DMS79 treated with DMSO at 0.1 percent for 48 hours (cell line): Measurements from ENCODE around the gene FNDC8.
"Not testable (repeated sequence)": the region's sequence is repeated elsewhere in the genome, so short reads cannot be mapped to it uniquely, and the experiment has no call there.

Source experiments
- DNase-seq: peaks from one replicate; lab custom pipeline; 2025; lab: John Stamatoyannopoulos, UW

Gene FNDC8

DNA sequence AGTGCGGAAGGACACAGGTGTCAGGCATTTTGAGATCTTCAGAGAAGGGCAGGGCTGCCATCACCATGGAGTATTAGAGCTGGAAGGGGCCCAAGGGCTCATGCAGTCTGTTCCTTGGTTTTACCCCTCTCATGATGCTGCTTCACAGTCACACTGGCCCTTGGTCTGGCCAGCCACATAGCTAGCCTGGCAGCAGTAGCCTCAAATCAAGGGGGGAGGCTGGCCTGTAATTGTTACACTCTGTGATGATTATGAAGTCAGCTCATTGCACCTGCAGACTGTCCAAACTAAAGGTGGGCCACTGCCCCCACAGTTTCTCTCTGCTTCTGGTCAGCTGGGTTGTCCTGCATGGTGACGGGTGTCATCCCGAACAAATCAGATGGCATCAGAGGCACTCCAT is at the start of gene FNDC8:
Gene FNDC8 (plus strand): TSS at position 301 of the 400 bp plus-strand sequence. CDS start 79 bp downstream, at position 380.
- DNase-seq, result no peak

DNA sequence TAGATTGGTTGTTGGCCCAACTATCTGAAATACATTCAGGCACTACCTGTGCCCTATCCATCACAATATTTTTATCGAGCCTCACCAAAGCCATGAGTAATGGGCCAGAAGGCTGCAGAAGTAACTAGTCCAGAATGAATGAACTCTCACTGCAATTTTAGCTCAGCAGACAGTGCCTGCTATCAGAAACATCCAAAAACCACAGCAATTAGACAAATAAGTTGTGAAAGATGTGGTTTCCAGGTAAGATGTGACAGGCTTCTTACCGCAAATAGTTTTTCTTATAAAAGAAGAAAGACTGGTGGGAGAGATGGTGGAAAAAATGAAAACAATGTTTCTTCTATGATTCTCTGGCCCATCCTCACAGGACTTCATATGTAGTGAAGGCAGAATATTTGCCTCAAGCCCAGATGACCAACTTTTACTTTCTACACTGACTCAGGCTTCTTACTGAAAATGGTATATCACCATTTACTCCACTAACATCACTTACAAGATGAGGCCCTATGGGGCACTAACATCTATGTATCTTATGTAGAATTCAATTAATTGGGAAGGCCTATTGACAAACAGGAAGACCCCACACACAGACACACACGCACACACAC is 48.1 kb upstream of the FNDC8 start:
- DNase-seq, result no peak

DNA sequence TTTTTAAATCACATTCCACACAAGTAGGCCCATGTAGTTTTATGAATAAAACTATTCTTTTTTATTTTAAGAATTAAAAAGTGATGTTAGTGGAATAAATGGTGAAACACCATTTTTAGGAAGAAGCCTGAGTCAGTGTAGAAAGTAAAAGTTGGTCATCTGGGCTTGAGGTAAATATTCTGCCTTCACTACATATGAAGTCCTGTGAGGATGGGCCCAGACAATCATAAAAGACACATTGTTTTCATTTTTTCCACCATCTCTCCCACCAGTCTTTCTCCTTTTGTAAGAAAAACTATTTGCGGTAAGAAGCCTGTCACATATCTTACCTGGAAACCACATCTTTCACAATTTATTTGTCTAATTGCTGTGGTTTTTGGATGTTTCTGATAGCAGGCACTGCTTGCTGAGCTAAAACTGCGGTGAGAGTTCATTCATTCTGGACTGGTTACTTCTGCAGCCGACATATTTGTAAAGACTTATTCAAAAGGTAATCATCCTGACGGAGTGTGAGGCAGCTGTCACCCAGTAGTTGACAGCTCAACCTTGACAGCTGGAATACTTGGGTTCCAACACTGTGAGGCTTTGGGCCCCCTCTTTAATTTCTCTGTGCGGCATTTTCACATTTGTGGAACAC is 47.3 kb upstream of the FNDC8 start:
- no peak for DNase-seq

DNA sequence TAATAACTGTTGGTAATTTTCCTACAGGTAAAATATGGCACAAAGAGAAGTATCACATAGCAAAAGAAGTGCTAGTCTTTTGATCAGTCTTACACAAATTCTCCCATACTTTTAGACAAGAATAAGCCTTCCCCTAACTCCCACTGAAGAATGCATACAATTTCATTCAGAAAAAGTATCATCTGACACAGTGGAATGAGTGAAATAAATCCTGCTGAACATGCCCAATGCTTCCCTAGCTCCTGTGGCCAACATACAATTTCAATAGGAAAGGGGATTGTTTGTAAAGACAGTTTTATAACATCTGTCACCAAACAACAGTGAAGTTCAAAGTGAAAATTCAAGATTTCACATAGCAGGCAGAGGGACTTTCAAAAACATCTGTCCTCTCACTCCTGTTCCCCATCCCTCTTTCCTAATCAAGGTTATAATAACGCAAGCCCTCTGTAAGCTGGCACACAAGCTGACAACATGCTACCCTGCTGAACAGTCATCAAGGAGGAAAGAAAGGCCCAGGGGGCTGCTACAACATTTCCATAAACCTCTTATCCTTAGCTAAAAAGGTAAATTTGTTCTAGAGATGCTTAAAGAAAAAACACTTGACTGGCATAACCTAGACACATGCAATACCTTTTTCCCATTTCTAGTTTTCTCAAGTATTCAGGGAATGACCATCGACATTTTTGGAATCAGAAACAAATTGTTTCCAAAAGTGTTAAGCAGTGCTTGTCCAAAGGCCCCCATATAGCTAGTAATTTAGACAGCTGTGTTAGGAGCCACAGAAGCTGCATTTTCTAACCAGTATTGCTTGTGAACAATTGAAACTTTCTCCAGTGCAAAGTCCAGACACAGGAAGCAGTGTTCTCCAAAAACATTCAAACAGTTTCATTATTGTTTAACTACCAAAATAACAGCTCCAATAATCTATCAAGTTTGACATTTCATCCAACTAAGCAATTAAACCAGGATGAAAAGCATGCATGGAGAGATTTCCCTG is 46.4 kb upstream of the FNDC8 start:
- DNase-seq, result no peak

DNA sequence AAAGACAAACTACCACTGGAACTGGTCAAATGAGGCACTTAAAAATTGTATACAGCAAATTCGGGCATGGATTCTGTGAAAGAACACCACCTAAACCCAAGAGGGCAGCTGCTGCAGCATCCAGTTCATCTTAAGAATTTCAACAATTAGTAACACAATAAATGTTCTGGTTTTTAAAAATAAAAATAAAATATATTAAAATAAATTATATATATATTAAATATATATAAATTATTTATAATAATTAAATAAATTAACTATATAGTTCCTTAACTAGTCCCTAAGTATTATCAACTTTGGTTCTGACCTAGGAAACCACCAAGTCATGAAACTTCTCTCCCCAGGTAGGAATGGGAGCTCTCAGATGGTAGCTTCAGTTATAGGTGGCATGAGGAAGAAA is 44.5 kb upstream of the FNDC8 start:
- no peak for DNase-seq

DNA sequence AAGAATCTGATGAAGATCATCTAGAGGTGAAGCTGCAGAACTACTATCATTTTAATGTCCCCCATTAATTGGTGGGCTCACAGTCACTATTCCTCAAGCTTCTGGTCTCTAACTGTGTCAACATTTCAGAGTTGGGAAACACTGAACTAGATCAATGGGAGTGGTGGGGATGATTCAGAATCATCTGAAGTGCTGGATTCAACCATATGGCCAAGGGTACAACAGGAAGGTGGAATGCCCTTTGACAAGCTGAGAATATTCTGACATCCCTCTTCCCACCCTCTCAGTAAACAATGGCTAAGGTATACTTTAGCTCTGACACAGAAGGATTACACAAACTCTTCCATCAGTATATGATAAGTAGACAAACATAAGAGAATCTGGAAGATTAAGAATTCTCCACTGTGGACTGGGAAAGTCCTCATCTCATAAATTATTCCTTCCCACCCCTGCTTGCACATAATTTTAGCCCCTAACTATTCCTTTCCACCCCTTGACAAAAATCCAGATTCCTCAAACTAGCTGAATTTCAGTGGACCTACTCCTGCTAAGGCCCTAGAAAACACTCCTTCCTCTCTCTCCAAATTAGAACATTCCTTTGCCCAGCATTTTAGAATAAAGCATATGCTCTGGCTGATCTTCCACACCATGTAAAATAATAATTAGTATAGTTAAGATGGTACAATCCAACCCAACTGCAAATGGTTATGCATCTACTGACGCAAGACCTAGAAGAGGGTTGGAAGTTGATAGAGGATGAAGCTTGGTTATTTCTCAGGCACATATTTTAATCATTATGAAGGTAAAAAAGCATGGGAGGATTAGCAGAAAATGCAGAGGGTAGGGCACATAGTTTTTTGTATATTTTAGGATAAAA is 41.6 kb upstream of the FNDC8 start:
- DNase-seq, result no peak

DNA sequence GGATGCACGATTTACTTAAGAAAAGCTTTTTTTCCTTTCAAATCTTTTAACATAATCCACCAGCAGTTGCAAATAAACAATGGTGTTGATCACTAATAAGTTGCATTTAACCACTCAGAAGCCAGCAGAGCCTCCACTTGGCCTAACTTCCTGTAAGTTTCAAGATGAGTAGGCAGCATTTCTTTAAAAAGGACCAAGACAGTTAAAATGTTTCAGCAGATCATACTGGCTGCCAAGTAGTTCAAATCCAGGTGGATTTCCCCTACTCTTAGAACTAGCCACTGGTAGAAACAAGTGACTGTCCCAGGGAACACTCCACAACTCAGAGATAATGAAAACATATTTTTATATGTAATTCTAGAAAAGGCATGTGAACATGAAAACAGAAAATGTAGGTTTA is 40.9 kb upstream of the FNDC8 start:
- no peak for DNase-seq

DNA sequence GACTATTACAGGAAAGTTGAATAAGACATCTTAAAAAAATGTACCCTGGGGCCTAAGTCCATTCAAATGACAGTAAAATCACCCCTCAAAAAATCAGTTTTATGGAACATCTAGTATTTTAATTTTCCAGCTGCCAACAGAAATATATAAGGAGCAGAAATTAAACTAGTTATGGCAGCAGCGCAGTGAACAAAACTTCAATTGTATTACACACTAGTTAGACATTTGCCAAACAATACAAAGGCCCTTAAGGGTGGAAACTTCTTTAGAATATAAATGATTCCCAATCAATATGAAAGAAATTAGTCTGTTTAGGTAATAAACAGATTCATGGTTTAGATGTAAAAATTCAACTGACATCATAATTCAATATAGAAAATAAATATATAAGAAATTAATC is 39.8 kb upstream of the FNDC8 start:
- peak; percentile 34 for DNase-seq

DNA sequence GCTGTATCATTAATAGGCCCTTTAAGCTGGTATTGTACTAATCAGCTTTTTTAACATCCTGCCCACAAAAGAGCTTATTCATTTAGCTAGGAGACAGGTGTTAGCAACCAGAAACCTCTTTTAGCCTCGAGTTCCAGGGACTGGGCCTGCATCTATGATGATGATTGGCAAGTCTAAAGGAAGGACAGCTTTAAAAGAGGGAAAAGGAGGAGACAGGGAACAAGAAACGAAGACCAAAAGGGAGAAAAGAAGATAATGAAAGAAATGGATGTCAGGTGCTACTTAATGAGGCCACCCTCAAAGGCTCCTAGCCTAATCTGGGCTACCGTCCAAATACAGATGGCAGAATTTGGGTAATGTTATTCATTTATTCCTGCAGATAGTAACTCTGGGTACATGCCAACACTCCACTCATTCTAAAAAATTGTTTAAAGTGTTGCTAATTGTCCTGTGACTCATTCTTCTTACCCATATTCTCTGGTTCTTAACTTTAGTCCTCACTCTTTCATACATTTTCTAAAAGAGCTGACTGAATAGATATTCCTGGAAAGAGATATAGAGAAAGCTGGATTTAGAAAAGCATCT is 39.2 kb upstream of the FNDC8 start:
- peak; percentile 90 for DNase-seq

DNA sequence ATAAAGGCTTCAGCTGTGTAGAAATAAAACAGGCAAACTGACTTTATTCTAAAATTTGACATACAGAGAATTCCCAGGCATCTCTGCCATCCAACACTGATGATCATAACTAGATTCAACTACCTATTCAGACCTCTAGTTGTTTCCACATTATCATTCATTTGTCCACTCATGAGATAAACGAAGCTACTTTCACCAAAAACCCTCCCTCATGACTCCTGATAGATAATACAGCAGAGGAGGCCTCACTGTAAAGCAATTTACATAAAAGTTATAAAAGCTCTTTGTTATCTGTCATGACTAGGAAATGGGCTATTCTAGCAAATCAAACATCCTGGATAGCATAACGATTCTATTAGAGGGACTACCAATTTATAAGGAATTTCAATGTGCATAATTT is 38.3 kb upstream of the FNDC8 start:
- no peak for DNase-seq

DNA sequence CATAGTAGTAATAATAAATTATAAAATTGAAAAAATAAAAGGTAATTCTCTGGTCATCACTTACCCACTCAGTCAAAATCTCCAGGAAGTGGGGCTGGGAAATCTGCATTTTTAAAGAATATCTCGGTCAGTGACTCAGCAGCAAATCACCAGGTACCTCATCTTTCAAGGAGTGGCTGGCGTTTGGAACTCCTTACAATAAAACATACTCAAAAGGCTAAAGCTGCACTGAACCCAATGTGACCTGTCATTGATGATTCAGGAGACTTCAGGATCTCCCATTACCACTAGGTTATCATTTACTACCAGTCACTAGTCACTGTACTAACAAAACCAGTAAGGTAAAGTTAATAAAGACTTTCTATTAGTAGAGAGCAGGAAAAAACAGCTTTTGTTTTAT is 36.4 kb upstream of the FNDC8 start:
- no peak for DNase-seq

DNA sequence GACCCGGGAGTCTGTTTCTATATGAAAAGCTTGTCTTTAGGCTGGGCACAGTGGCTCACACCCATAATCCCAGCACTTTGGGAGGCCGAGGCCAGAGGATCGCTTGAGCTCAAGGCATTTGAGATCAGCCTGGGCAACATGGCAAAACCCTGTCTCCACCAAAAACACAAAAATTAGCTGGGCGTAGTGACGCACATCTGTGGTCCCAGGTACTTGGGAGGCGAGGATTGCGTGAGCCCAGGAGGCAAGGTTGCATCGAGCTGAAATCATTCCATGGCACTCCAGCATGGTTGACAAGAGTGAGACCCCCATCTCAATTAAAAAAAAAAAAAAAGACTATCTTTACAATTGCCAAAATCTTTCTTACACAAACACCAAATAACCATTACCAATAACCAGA is 35.3 kb upstream of the FNDC8 start:
- no peak for DNase-seq

DNA sequence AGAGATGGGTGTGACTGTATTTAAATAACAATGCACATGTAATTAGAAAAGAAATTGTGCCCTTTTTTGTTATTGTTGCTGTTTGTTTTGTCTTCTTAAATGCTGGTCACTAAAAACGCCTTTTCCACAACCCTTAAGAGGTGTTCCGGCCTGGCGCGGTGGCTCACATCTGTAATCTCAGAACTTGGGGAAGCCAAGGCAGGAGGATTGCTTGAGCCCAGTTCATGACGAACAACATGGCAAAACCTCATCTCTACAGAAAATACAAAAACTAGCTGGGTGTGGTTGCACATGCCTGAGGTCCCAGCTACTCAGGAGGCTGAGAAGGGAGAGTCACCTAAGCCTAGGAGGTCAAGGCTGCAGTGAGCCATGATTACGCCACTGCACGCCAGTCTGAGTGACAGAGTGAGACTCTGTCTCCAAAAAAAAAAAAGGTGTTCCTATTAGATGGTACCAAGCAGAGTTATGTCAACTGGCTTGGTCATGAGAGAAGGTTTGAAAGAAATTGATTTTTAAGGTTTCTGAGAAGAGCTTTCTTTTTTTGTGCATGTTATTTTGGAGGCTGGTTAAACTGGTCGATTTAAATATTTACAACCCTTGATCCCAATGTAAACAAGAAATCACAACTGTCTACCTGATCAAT is 34.4 kb upstream of the FNDC8 start:
- DNase-seq, result no peak

DNA sequence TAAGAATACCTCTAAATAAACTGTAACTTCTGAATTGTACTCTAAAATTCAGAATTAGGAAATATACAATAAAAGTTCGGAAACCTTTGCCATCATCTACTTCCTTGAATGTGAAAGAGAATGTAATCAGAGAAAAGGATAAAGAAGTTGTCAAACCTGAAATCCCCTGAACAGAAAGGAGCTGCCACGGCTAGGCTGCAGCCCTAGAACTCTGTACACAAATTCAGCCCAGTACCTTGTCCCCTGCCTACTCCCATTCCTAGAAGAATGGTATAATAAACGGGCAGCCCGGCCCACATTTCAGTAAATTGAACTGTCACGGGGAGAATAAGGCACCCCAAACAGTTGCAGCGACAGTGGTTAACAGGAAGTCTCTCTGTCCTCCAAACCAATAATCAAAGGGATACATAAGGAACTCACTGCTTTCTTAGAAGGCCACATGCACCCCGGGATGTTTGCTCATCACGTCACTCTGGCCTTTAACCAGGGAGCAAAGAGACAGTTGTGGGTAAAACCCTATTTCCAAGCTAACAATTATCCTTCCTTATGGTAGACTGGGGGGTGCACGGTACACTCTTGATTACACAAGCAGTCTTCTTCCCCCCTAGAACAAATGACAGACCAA is 33.6 kb upstream of the FNDC8 start:
- DNase-seq, result peak; percentile 41

DNA sequence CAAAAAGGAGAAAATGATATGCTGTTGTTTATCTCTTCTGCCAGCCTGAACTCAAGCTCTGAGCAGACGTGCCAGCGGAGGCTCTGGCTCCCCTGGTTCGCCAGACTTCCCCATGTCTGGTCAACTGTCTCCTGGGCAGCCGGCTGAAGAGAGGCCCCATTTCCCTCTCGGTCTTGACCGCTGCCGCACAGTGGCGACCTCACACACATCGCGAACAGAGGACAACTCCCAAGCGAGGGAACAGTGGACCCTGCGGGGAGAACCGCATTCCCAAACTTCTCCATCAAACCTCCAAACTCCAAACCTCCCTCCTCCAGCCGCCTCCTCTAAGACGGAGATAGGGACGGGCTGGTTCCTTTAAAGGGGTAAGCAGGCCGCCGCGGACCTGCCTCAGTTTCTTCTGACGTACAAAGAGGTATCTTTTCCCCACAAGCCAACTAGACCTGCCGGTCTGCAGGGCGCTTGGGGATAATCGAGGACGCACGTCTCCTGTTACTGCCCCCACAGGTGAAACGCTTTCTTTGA is 33.0 kb upstream of the FNDC8 start:
- DNase-seq, result peak; percentile 66

DNA sequence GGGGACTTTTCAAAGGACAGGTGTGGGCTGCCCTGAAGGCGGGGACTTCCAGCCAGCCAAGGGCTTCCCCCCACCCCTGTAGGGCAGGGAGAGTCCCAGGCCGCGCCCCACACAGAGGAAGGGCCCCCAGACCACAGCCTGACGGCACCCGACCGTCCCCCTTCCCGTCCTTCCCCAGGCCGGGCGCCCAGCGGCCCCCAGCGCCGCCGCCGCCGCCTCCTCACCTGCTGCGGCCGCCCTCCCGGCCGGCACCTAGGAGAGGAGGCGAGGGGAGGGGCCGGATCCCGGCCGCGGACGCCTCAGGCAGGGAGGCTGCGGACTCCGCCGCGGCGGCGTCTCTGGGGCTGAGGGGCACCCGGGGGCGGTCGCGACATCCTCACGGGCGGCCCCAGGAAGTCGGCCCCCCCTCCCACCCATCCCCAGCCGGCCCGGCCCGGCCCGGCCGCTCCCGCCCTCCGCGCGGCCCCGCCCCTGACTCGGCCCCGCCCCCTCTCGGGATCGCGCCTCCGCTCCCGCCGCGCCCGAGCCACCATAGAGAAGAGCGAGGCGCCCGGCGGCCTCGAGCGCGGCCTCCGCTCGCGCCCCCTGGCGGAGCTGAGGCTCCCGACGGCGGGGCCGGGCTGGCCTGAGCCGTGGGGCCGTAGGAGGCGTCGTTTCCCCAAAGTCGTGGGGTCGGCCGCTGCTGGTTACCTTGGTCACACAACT is 32.4 kb upstream of the FNDC8 start:
- DNase-seq, result peak; percentile 78

DNA sequence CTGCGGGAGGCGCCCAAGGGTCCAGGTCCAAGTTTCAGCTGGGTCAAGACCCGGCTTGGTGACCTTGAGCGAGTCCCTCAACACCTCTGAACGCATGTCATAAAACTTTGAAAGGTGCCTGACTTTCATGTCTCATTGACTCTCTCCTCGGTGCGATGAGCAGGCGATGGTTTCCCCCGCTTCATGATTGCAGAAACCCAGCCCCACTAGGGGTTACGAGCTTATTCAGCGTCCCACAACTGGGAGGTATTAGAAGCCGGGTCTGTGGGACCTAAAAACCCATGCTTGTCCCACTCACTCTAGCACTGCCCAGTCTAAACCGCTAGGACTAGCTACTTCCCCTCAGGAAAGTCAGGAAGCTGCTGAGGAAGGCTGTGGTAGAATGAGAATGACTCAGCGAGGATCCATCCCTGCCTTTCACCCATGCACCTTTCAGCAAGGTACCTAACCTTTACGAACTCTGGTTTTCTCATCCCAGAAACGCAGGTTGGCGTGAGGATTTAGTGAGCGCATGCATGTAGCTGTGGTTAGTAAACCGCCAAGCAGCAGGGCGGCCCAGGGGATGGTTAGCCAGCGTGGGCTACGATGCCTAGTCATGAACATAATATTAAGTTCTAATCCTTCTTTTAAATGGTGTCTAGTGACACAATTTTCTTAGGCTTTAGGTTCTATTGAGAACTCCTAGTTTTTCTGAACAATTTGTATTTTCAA is 31.7 kb upstream of the FNDC8 start:
- DNase-seq, result no peak

DNA sequence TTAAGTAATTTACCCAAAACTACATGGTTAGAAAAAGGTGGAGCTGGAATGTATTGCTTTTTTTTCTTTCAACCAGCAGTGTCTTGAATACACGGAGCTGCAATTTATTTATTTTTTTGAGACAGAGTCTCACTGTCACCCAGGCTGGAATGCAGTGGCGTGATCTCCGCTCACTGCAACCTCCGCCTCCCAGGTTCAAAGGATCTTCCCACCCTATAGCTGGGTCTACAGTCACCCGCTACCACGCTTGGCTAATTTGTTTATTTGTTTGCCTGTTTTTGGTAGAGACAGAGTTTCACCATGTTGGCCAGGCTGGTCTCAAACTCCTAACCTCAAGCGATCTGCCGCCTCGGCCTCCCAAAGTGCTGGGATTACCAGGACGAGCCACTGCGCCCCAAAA is 30.7 kb upstream of the FNDC8 start:
- DNase-seq, result not testable (repeated sequence)

DNA sequence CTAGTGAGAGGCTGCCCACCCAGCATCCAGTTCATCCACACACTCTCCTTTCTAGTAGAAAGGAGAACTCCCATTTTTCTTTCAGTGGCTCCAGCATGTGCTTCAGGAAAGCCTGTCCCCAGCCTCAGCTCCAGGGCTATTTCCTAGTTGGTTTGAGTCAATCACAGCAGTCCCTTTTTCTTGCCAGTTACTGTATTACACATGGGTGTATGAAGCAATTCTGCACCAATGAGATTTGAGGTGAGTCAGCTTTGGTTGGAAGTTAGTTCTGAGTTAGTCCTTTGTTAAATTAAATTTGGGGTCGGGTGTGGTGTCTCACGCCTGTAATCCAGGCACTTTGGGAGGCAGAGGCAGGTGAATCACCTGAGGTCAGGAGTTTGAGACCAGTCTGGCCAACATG is 26.5 kb upstream of the FNDC8 start:
- no peak for DNase-seq
